ENCODE measurements around the gene CCDC138. TPM values are rescaled to one million over a fixed set of nuclear protein-coding genes. Genes with fewer than 3 reads are reported as not detected.

The CCDC138 gene
- total and polyA plus RNA-seq, 4 donors: 1.8 to 18.3 (median 5.4) TPM

DNA sequence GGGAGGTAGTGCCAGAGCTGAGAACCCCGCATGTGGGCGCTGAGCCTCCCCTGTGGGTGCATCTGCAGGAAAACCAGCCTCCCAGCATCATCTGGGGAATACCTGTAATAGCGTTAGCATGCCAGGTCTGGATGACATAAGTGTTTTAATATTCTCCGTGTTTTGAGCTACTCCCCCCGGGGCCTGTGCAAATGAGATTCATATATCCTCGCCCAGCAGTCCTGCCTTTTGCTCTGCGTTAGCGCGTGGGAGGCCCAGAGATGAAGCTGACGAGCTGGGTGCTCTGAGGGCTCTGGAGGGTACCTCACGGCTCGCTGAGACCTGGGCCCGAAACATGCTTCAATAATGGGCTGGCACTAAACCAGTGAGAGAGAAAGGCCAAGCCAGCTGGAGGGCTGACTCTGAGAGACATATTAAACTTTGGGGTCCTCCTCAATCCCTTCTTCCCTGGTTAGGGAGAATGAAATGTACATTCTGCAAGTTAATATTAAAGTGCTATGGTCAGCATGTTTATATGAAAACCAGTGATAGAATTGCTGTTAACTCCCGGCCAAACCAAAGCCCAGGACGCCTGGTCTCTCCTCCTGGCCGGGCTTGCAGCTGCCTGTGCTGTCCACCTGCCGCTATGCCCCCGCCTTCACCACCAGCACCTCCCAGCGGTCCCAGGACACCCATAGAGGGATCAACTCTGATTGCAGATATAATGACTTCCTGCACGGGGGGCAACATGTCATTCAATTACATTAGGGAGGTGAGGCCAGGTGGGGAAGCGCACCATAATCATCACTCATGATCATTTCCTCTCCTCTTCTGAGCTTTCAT lies 125.4 kb downstream of the CCDC138 start:
- no peak overlapping the region for H3K4me3 ChIP-seq
- peaks cover 0 to 7% (median 0%) of the 10 kb centered on the region in 4 donors for H3K36me3 ChIP-seq (ENCODE audit: control insufficient read depth in 4 of 4, insufficient read depth in 4 of 4, low read length in 4 of 4)
- H3K9me3 ChIP-seq (ENCODE audit: control insufficient read depth in 4 of 4, insufficient read depth in 3 of 4, low read length in 3 of 4): no peaks in the 10 kb centered on the region
- WGBS, 2 donors: 82 to 90% methylated on average over 21 of the region's 21 CpGs
- peaks cover 0 to 7% (median 0%) of the 10 kb centered on the region in 5 donors for H3K4me1 ChIP-seq (ENCODE audit: control insufficient read depth in 5 of 5, insufficient read depth in 5 of 5, low read length in 5 of 5)
- DNase-seq (no peak), ATAC-seq (ENCODE audit: insufficient read depth, low FRiP score) (no peak)
- H3K9ac ChIP-seq (ENCODE audit: insufficient read depth in 1 of 2, low read length in 2 of 2): no peak overlapping the region
- TF ChIP-seq CTCF (IDR thresholded peaks at IDR 0.05; ENCODE audit: control extremely low read depth, extremely low read depth): no peak
- no peaks in the 10 kb centered on the region for H3K27me3 ChIP-seq (ENCODE audit: control insufficient read depth in 3 of 3, insufficient read depth in 3 of 3, low read length in 2 of 3)
- H3K27ac ChIP-seq (ENCODE audit: low read depth in 1 of 2, low read length in 1 of 2): no peak overlapping the region

DNA sequence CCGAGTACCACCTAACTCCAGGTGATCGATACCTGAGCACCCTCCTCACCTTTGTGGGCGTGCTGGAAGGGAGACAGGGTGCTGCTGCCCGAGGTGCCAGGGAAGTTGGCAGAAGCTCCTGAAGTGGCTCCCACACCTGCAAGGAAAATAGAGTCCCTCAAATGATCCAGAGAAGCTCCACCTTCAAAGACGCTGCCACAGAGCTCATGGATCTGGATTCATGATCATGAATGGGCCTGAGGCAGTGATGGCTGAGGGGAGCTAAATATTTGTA lies 126.0 kb downstream of the CCDC138 start:
- peaks cover 0 to 12% (median 3%) of the 10 kb centered on the region in 5 donors for H3K4me1 ChIP-seq (ENCODE audit: control insufficient read depth in 5 of 5, insufficient read depth in 5 of 5, low read length in 5 of 5)
- TF ChIP-seq CTCF (IDR thresholded peaks at IDR 0.05; ENCODE audit: control extremely low read depth, extremely low read depth): no peak
- ATAC-seq (ENCODE audit: insufficient read depth, low FRiP score) (no peak), DNase-seq (peak in 1 of 3 donors; percentile 9)
- H3K27me3 ChIP-seq (ENCODE audit: control insufficient read depth in 3 of 3, insufficient read depth in 3 of 3, low read length in 2 of 3): no peaks in the 10 kb centered on the region
- H3K9ac ChIP-seq (ENCODE audit: insufficient read depth in 1 of 2, low read length in 2 of 2): no peak overlapping the region
- H3K36me3 ChIP-seq (ENCODE audit: control insufficient read depth in 4 of 4, insufficient read depth in 4 of 4, low read length in 4 of 4): peaks cover 0 to 7% (median 0%) of the 10 kb centered on the region in 4 donors
- WGBS, 2 donors: 91% methylated on average over 5 of the region's 5 CpGs
- no peaks in the 10 kb centered on the region for H3K9me3 ChIP-seq (ENCODE audit: control insufficient read depth in 4 of 4, insufficient read depth in 3 of 4, low read length in 3 of 4)
- H3K4me3 ChIP-seq: no peak overlapping the region
- H3K27ac ChIP-seq (ENCODE audit: low read depth in 1 of 2, low read length in 1 of 2): no peak overlapping the region

DNA sequence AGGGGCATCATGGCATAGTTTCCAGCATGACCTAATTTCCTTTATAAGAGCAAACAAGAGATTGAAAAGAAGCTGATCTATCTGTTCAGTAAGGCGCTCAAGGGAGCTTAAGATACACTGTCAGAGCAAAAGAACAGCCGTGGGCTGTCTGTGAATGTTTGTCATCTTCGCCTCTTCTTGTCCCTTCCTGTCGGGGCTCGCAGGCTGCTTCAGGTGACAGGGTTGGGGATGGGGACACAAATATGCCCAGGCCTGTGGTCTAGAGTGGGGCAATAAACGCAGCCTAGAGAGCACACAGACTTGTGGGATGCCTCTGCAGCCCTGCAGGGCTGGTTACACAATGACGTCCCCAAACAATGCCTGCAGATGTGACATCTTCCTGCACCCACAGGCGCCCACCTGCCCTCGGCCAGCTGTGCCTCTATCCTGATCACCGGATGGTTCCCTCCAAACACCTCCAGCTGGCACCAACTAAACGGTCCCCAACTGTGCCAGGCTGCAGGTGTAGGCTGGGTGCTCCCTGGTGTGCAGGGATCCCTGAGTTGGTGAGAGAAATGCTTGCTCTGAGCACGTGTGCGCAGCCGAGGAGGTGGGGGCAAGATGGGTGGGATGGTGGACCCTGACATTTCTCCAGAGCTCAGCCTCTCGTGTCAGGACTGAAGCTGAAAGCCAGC lies 129.7 kb downstream of the CCDC138 start:
- Histone ChIP-seq H3K36me3 (ENCODE audit: control insufficient read depth in 4 of 4, insufficient read depth in 4 of 4, low read length in 4 of 4) (no peaks in the 10 kb centered on the region), H3K4me3 (no peak overlapping the region), H3K9ac (ENCODE audit: insufficient read depth in 1 of 2, low read length in 2 of 2) (no peak overlapping the region), H3K4me1 (ENCODE audit: control insufficient read depth in 5 of 5, insufficient read depth in 5 of 5, low read length in 5 of 5) (peaks cover 0 to 16% (median 3%) of the 10 kb centered on the region in 5 donors), H3K27me3 (ENCODE audit: control insufficient read depth in 3 of 3, insufficient read depth in 3 of 3, low read length in 2 of 3) (no peaks in the 10 kb centered on the region), H3K27ac (ENCODE audit: low read depth in 1 of 2, low read length in 1 of 2) (no peak overlapping the region), H3K9me3 (ENCODE audit: control insufficient read depth in 4 of 4, insufficient read depth in 3 of 4, low read length in 3 of 4) (no peaks in the 10 kb centered on the region)
- no peak for TF ChIP-seq CTCF (IDR thresholded peaks at IDR 0.05; ENCODE audit: control extremely low read depth, extremely low read depth)
- no peak for DNase-seq
- ATAC-seq (ENCODE audit: insufficient read depth, low FRiP score): no peak
- 68 to 73% methylated on average over 15 of the region's 15 CpGs for WGBS, 2 donors
